K562 (cell line): ENCODE measurements around the gene LTBP1. TPM values are rescaled to one million over a fixed set of nuclear protein-coding genes. Genes with fewer than 3 reads are reported as not detected.

Experiments
- ATAC-seq: fragments of 200-7000 bp; cut with Tn5 transposase; 3 replicates; pipeline ENCODE4 v1.9.1; 2020; ENCODE audit warnings: moderate library complexity
- BruUV-seq: library from RNA; stranded (reverse); fragments of 400-500 nt; replicated peaks from 2 replicates; lab custom pipeline; 2021; lab: Mats Ljungman, UMichigan
- CTCF ChIA-PET: fragments of 300-600 bp; formaldehyde crosslinking; extraction: SDS; loops from one replicate; lab custom pipeline; 2021; ENCODE audit warnings: low intra/inter-chr PET ratio; lab: Yijun Ruan, JAX
- POLR2A ChIA-PET: fragments of 300-600, 350-650 bp; sonication (Branson Sonifier 250); formaldehyde crosslinking; extraction: SDS; loops from one replicate; lab custom pipeline; 2021; ENCODE audit warnings: antibody characterized with exemption, inconsistent platforms; lab: Yijun Ruan, JAX
- DNase-seq, 4 experiments: peaks; one replicate each; pipeline versions ENCODE4 v3.0.0 to v3.0.0-alpha.2; 2011 to 2018; ENCODE audit warnings: low spot score in 3 of 4, mixed read lengths in 3 of 4; ENCODE audit errors: extremely low read depth in 1 of 4
- FAIRE-seq: peaks from 2 replicates; lab custom pipeline; 2011; peaks lifted over from hg19 to GRCh38; lab: Jason Lieb, UNC
- H2AFZ ChIP-seq: 2 replicates; pipeline ENCODE4 v1.6.0; 2011; ENCODE audit warnings: low read depth, low read length, control low read depth, inconsistent platforms
- H3K27ac ChIP-seq: fragments of 200-600 bp; 3 replicates; pipeline ENCODE4 v1.8.0; 2011; ENCODE audit warnings: low read depth, mild to moderate bottlenecking, control low read depth, inconsistent platforms, low read length, moderate library complexity, mixed read lengths; ENCODE audit errors: extremely low read depth
- H3K27me3 ChIP-seq, 2 experiments: fragments of 300-600 bp in 1 of 2; 2 replicates in 1 of 2; 3 replicates in 1 of 2; pipeline versions ENCODE4 v1.6.0 to v1.8.0; 2011; ENCODE audit warnings: inconsistent platforms in 2 of 2, low read length in 2 of 2, mild to moderate bottlenecking in 1 of 2, mixed read lengths in 1 of 2, moderate library complexity in 1 of 2; ENCODE audit not compliant: control insufficient read depth in 2 of 2, insufficient read depth in 2 of 2
- H3K36me3 ChIP-seq: fragments of 300-600 bp; 3 replicates; pipeline ENCODE4 v1.8.0; 2011; ENCODE audit warnings: mild to moderate bottlenecking, low read length, inconsistent platforms; ENCODE audit not compliant: control insufficient read depth, insufficient read depth
- H3K4me1 ChIP-seq, 2 experiments: fragments of 200-600 bp in 1 of 2; replicated peaks in 1 of 2; 2 replicates in 1 of 2; 3 replicates in 1 of 2; pipeline versions ENCODE4 v1.5.1 to v1.8.0; 2011; ENCODE audit warnings: inconsistent platforms in 2 of 2, low read length in 2 of 2, mild to moderate bottlenecking in 1 of 2, mixed read lengths in 1 of 2, moderate library complexity in 1 of 2; ENCODE audit not compliant: control insufficient read depth in 2 of 2, insufficient read depth in 2 of 2
- H3K4me2 ChIP-seq: 2 replicates; pipeline ENCODE4 v1.6.1; 2011; ENCODE audit warnings: low read length, control low read depth, inconsistent platforms, mixed read lengths; ENCODE audit not compliant: insufficient read depth
- H3K4me3 ChIP-seq: fragments of 200-600 bp; sonication (generic), shearing (Covaris generic); 2 replicates; pipeline ENCODE4 v1.5.1; 2016; ENCODE audit warnings: control low read depth, inconsistent platforms
- H3K79me2 ChIP-seq: fragments of 200-600 bp; 3 replicates; pipeline ENCODE4 v1.8.0; 2011; ENCODE audit warnings: low read length, inconsistent platforms; ENCODE audit not compliant: control insufficient read depth, insufficient read depth
- H3K9ac ChIP-seq, 2 experiments: 2 replicates each; pipeline versions ENCODE4 v1.6.0 to v1.6.1; 2011; ENCODE audit warnings: low read depth in 2 of 2, low read length in 2 of 2, control low read depth in 1 of 2, inconsistent platforms in 1 of 2, mild to moderate bottlenecking in 1 of 2, mixed read lengths in 1 of 2; ENCODE audit not compliant: insufficient read depth in 1 of 2
- H3K9me1 ChIP-seq: one replicate; pipeline ENCODE4 v1.6.0; 2011; ENCODE audit warnings: inconsistent platforms, mild to moderate bottlenecking, low read length, moderate library complexity; ENCODE audit not compliant: control insufficient read depth, insufficient read depth
- H3K9me3 ChIP-seq: replicated peaks from 2 replicates; pipeline ENCODE4 v1.5.1; 2011; ENCODE audit warnings: low read depth, low read length, inconsistent platforms; ENCODE audit not compliant: control insufficient read depth, insufficient read depth
- H4K20me1 ChIP-seq: replicated peaks from 2 replicates; pipeline ENCODE4 v1.6.1; 2011; ENCODE audit warnings: low read length, inconsistent platforms, mixed read lengths; ENCODE audit not compliant: control insufficient read depth, insufficient read depth
- AFF4 ChIP-seq: sonication (generic); formaldehyde crosslinking; IDR thresholded peaks from 2 replicates; pipeline ENCODE4 v1.8.0; 2023; ENCODE audit warnings: mild to moderate bottlenecking, missing genetic modification reagents
- FOXM1 ChIP-seq, 2 experiments: fragments of 450-650 bp in 1 of 2; sonication (generic) in 1 of 2; formaldehyde crosslinking in 1 of 2; IDR thresholded peaks; 2 replicates each; pipeline versions ENCODE4 v1.6.1 to v1.9.0; 2017 to 2022; ENCODE audit warnings: low read depth in 2 of 2, mild to moderate bottlenecking in 2 of 2, missing genetic modification reagents in 1 of 2, moderate library complexity in 1 of 2
- HINFP ChIP-seq: fragments of 450-650 bp; conservative IDR thresholded peaks from 2 replicates; pipeline ENCODE4 v1.6.1; 2016; ENCODE audit warnings: missing genetic modification characterization, low read depth, mild to moderate bottlenecking, control low read depth, missing compliant biosample characterization
- NCOA4 ChIP-seq: fragments of 450-650 bp; IDR thresholded peaks from 2 replicates; pipeline ENCODE4 v1.6.1; 2018; ENCODE audit warnings: mild to moderate bottlenecking; ENCODE audit not compliant: partially characterized antibody
- PCBP2 ChIP-seq: fragments of 200-400 bp; formaldehyde crosslinking; IDR thresholded peaks from 2 replicates; pipeline ENCODE4 v1.6.1; 2018; ENCODE audit warnings: low read length, low read depth, mild to moderate bottlenecking, moderate library complexity; ENCODE audit not compliant: poor library complexity, severe bottlenecking
- RFX7 ChIP-seq: fragments of 250-450 bp; sonication (Bioruptor Pico); IDR thresholded peaks from 2 replicates; pipeline ENCODE4 v1.5.1; 2021; ENCODE audit warnings: mild to moderate bottlenecking
- SNRNP70 ChIP-seq: fragments of 200-400 bp; formaldehyde crosslinking; optimal IDR thresholded peaks from 2 replicates; pipeline ENCODE3; 2017; ENCODE audit warnings: low read depth, low read length
- TFE3 ChIP-seq: fragments of 450-650 bp; formaldehyde crosslinking; IDR thresholded peaks from 2 replicates; pipeline ENCODE4 v1.4.0; 2020; ENCODE audit warnings: mild to moderate bottlenecking, mixed read lengths
- XRCC5 ChIP-seq: fragments of 200-400 bp; formaldehyde crosslinking; IDR thresholded peaks from 2 replicates; pipeline ENCODE4 v1.6.1; 2017; ENCODE audit warnings: low read depth, mild to moderate bottlenecking, low read length
- ZHX1 ChIP-seq: fragments of 150-350 bp; conservative IDR thresholded peaks from 2 replicates; pipeline ENCODE4 v1.6.1; 2014; ENCODE audit warnings: low read length
- ZNF384 ChIP-seq: IDR thresholded peaks from 2 replicates; pipeline ENCODE4 v1.6.1; 2012; ENCODE audit warnings: low read depth, low read length, improper control_type of control experiment
- WGBS: fragments of 100-300 bp; shearing (Covaris generic); methylation state at CpG from one replicate; pipeline ENCODE4 v1.1.6; 2016; ENCODE audit warnings: low coverage, mixed read lengths; ENCODE audit not compliant: insufficient coverage; ENCODE audit errors: missing lambda C conversion rate; 5-methylcytosine and 5-hydroxymethylcytosine counted together
- in situ Hi-C: fragments of 300-500 bp; cut with MboI; formaldehyde crosslinking; loops from 4 replicates; pipeline ENCODE4 v1.15.0; 2018; ENCODE audit warnings: inconsistent platforms, mixed read lengths
- intact Hi-C: fragments of 100-400 bp; cut with micrococcal nuclease; formaldehyde crosslinking; loops from 2 replicates; pipeline ENCODE4 v1.14.2; 2022
- polyA plus RNA-seq, 8 experiments: library from polyadenylated mRNA; depleted of rRNA in 4 of 8; stranded (reverse) in 5 of 8; unstranded in 3 of 8; fragments of >200 nt; fragmentation: Nextera tagmentation in 2 of 8; fragmentation: Illumina TruSeq in 1 of 8; extraction: Ambion mirVana in 2 of 8; extraction: Trizol in 1 of 8; gene quantifications; 2 replicates each; pipeline versions ENCODE4 v1.2.1 to v1.2.3, GENCODE V29; 2011 to 2014; ENCODE audit warnings: inconsistent platforms in 1 of 8, missing spikeins in 1 of 8
- total RNA-seq, 7 experiments: library from RNA; depleted of rRNA in 6 of 7; stranded (reverse); fragments of >200 nt in 6 of 7; fragmentation: Illumina TruSeq in 2 of 7; extraction: Trizol in 2 of 7; gene quantifications; 2 replicates each; pipeline versions ENCODE4 v1.2.1 to v1.2.3, GENCODE V29; 2011 to 2021; ENCODE audit warnings: low replicate concordance in 1 of 7

The LTBP1 gene
- total and polyA plus RNA-seq, 9 of the 15 experiments (the other 6 are each of a cell fraction or from before 2014, with no cell fraction given), result 3.6 to 16.4 (median 8.5) TPM

GRCh38 chr2:33365264-33365970 is 418.7 kb downstream of the LTBP1 start:
- Histone ChIP-seq H3K27me3 (no peaks in the 10 kb centered on the region), H3K4me2 (no peak overlapping the region), H3K9me3 (no peaks in the 10 kb centered on the region), H3K79me2 (no peaks in the 10 kb centered on the region), H3K4me3 (no peak overlapping the region), H4K20me1 (no peaks in the 10 kb centered on the region), H3K36me3 (no peaks in the 10 kb centered on the region), H2AFZ (no peak overlapping the region), H3K27ac (no peak overlapping the region), H3K9me1 (no peaks in the 10 kb centered on the region), H3K9ac (no peak overlapping the region), H3K4me1 (no peaks in the 10 kb centered on the region; a peak in 1 of 5 replicates)
- intact Hi-C loops, result no loop called here
- DNase-seq (no peak), ATAC-seq (no peak), FAIRE-seq (no peak)
- ChIA-PET POLR2A (no interaction called here), CTCF (no interaction called here)
- no TSS peak for BruUV-seq
- in situ Hi-C loops, result no loop called here
- 30% methylated on average over 9 of the region's 9 CpGs for WGBS
- TF ChIP-seq HINFP (tag) (no peak), FOXM1 (IDR thresholded peaks at IDR 0.05; ENCODE audit: low read depth) (no peak), FOXM1 (CRISPR knock-in tag; IDR thresholded peaks at IDR 0.05; ENCODE audit: low read depth) (no peak), TFE3 (CRISPR knock-in tag) (no peak), NCOA4 (no peak), RFX7 (CRISPR knock-in tag) (no peak), XRCC5 (no peak), ZHX1 (no peak), ZNF384 (no peak), SNRNP70 (no peak), AFF4 (CRISPR knock-in tag) (no peak), PCBP2 (no peak)
